ENCODE data around the gene PITX2.

The PITX2 gene

DNA sequence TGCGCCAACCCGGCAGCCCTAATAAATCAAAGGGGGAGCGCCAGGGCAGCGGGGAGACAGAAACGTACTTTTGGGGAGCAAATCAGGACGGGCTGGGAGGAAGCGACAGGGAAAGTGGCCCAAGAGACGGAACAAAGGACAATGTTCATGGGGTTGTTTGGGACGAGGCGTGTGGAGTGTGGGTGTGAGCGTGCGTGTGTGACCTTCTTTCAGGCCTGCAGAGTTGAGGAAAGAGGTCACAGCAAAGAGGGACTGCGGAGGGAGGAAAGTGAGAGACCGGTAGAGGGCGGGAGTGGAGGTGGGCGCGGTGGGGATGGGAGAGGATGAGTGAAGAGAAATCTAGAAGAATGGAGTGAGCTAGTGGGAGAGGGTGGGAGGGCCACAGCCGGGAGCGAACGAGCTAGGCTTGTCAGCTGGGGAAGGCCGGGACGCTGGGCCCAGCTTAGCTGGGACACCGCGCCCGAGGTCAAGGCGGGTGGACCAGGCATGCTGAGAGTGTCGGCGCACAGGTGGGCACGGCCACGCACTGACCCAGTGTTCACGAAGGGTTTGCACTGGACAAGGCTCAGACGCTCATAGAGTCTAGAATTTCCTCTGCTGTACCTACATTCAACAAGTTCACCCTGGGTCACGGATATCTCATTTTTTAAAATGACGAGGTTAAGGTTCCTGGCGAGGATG is 14.7 kb upstream of the PITX2 start (continued):
- TF ChIP-seq PPARA (CRISPR knock-in tag; IDR thresholded peaks at IDR 0.05; ENCODE audit: borderline replicate concordance) (no peak), ZFP3 (CRISPR knock-in tag; IDR thresholded peaks at IDR 0.05) (no peak)

DNA sequence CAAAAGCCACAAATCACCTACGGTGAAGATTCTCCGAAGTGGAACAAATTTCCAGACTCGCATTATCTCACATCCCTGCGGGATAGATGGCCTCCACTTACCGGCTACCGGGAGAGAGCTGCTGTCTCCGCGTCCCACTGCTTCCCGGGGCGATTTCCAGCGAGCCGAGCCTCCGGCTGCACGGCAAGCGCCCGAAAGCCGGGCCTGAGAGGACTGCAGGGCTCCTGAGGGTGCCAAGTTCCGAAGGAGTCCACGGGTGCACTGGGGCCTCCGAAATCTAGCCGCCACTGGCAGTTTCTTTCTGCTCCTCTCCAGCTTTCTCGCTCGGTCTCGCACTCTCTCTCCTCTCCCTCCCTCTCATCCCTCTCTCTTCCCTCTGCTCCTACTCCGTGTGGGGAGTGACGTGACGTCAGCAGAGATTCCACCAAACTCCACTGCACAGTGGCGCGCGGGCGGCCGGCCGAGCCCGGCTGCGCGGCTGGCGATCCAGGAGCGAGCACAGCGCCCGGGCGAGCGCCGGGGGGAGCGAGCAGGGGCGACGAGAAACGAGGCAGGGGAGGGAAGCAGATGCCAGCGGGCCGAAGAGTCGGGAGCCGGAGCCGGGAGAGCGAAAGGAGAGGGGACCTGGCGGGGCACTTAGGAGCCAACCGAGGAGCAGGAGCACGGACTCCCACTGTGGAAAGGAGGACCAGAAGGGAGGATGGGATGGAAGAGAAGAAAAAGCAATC is 14.0 kb upstream of the PITX2 start:
- TF ChIP-seq BACH2 (CRISPR knock-in tag; IDR thresholded peaks at IDR 0.05; ENCODE audit: borderline replicate concordance) = no peak
- no peak for TF ChIP-seq RARB (CRISPR knock-in tag; IDR thresholded peaks at IDR 0.05)
- TF ChIP-seq CSDC2 (CRISPR knock-in tag; IDR thresholded peaks at IDR 0.05) = no peak
- TF ChIP-seq, protein P1, sequence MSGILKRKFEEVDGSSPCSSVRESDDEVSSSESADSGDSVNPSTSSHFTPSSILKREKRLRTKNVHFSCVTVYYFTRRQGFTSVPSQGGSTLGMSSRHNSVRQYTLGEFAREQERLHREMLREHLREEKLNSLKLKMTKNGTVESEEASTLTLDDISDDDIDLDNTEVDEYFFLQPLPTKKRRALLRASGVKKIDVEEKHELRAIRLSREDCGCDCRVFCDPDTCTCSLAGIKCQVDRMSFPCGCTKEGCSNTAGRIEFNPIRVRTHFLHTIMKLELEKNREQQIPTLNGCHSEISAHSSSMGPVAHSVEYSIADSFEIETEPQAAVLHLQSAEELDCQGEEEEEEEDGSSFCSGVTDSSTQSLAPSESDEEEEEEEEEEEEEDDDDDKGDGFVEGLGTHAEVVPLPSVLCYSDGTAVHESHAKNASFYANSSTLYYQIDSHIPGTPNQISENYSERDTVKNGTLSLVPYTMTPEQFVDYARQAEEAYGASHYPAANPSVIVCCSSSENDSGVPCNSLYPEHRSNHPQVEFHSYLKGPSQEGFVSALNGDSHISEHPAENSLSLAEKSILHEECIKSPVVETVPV (CRISPR knock-in tag; IDR thresholded peaks at IDR 0.05) = no peak
- no peak for TF ChIP-seq ESRRG (CRISPR knock-in tag; IDR thresholded peaks at IDR 0.05)
- TF ChIP-seq, protein P2, sequence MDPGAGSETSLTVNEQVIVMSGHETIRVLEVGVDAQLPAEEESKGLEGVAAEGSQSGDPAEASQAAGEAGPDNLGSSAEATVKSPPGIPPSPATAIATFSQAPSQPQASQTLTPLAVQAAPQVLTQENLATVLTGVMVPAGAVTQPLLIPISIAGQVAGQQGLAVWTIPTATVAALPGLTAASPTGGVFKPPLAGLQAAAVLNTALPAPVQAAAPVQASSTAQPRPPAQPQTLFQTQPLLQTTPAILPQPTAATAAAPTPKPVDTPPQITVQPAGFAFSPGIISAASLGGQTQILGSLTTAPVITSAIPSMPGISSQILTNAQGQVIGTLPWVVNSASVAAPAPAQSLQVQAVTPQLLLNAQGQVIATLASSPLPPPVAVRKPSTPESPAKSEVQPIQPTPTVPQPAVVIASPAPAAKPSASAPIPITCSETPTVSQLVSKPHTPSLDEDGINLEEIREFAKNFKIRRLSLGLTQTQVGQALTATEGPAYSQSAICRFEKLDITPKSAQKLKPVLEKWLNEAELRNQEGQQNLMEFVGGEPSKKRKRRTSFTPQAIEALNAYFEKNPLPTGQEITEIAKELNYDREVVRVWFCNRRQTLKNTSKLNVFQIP (CRISPR knock-in tag; IDR thresholded peaks at IDR 0.05; ENCODE audit: borderline replicate concordance, low read depth) = no peak
- TF ChIP-seq ARNTL (CRISPR knock-in tag; IDR thresholded peaks at IDR 0.05; ENCODE audit: borderline replicate concordance, low read depth) = no peak
- TF ChIP-seq ISL1 (CRISPR knock-in tag; IDR thresholded peaks at IDR 0.05) = no peak
- TF ChIP-seq, protein P3, sequence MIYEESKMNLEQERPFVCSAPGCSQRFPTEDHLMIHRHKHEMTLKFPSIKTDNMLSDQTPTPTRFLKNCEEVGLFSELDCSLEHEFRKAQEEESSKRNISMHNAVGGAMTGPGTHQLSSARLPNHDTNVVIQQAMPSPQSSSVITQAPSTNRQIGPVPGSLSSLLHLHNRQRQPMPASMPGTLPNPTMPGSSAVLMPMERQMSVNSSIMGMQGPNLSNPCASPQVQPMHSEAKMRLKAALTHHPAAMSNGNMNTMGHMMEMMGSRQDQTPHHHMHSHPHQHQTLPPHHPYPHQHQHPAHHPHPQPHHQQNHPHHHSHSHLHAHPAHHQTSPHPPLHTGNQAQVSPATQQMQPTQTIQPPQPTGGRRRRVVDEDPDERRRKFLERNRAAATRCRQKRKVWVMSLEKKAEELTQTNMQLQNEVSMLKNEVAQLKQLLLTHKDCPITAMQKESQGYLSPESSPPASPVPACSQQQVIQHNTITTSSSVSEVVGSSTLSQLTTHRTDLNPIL (CRISPR knock-in tag; IDR thresholded peaks at IDR 0.05; ENCODE audit: low read depth) = no peak
- no peak for TF ChIP-seq ZNF565 (CRISPR knock-in tag; conservative IDR thresholded peaks at IDR 0.05; ENCODE audit: low read depth)
- TF ChIP-seq SNAI2 (CRISPR knock-in tag; IDR thresholded peaks at IDR 0.05) = no peak
- ATAC-seq = peak; percentile 19; the same call in 1 of the 3 replicates

DNA sequence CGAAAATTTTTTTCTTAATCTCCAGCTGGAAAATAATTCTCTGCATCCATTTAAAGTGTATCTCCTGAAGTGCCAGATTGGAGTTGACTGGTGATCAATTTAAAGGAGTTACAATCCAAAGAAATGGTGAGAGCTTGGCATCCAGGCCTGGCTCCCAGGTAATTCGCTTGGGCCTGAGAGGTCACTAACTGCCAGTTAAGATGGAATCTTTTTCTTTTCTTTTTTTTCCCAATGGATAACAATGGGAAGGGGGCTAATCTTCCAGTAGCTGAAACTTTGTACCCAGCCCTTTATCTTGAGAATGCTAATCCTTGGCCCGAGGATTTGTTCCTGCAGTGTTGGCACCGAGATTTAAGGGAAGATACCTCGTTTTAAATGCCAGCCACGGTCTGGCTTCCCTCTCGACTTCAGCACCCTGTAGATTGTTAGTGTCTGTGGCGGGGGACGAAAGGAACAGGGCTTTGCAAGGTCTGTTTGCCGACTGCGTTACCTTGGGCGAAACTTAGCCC is 13.3 kb upstream of the PITX2 start:
- no peak for ATAC-seq

DNA sequence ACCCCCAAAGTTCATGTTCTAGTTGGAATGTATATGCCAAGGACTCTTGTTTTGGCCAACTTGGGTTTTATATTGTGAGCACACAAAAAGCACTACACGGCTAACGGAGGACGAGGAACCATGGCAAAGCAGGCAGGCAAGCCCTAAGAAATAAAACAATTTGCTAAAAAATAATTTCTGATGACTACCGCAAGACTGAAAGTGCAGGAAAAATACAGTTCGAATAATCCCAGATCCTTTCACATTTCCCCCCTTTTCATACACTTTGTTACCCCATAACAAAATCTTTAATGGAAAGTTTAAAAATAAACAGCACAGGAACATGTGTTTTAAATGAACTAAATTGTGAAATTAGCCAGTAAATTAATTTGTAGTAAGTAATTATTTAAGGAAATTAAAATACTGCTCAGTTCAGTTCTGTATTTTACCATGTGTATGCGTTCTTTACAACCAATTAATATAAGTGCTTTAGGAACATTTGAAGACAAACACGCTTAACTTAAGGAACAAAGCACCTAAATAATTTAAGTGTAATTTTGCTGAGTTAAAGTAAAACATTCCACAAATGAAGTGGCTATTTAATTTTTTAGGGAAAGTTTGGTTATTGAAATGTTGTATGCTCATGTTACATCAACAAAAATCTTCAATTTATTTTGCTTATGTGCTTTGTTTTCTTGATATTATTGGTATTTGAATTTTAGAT is 12.4 kb upstream of the PITX2 start:
- TF ChIP-seq ISL1 (CRISPR knock-in tag; IDR thresholded peaks at IDR 0.05) (no peak), BACH2 (CRISPR knock-in tag; IDR thresholded peaks at IDR 0.05; ENCODE audit: borderline replicate concordance) (no peak), ZNF70 (CRISPR knock-in tag; IDR thresholded peaks at IDR 0.05) (no peak), TOX (CRISPR knock-in tag; IDR thresholded peaks at IDR 0.05; ENCODE audit: borderline replicate concordance) (no peak), SNAI2 (CRISPR knock-in tag; IDR thresholded peaks at IDR 0.05) (no peak), CSDC2 (CRISPR knock-in tag; IDR thresholded peaks at IDR 0.05) (no peak), GLIS3 (CRISPR knock-in tag; IDR thresholded peaks at IDR 0.05) (no peak)
- TF ChIP-seq, protein P3 (CRISPR knock-in tag; IDR thresholded peaks at IDR 0.05; ENCODE audit: low read depth) = no peak
- ATAC-seq = no peak

More for the DNA sequence above, 13.3 kb upstream of the PITX2 start:
- TF ChIP-seq SNAI2 (CRISPR knock-in tag; IDR thresholded peaks at IDR 0.05) (no peak), OSR1 (CRISPR knock-in tag; IDR thresholded peaks at IDR 0.05) (no peak), ZNF70 (CRISPR knock-in tag; IDR thresholded peaks at IDR 0.05) (no peak), TCF4 (CRISPR knock-in tag; IDR thresholded peaks at IDR 0.05; ENCODE audit: borderline replicate concordance) (no peak), GLIS3 (CRISPR knock-in tag; IDR thresholded peaks at IDR 0.05) (no peak), BACH2 (CRISPR knock-in tag; IDR thresholded peaks at IDR 0.05; ENCODE audit: borderline replicate concordance) (no peak)

All from SK-N-SH treated with all-trans-retinoic acid at 6 μM for 48 hours (cell line).